SK-N-SH treated with all-trans-retinoic acid at 6 μM for 48 hours (cell line): Measurements from ENCODE around the gene TRPV4.

Experiments
- GLIS3 ChIP-seq: fragments of 250-450 bp; sonication (Bioruptor Pico); IDR thresholded peaks from 2 replicates; pipeline ENCODE4 v1.5.0; 2020; ENCODE audit warnings: mild to moderate bottlenecking, moderate library complexity
- PPARA ChIP-seq: fragments of 250-450 bp; sonication (Bioruptor Pico); IDR thresholded peaks from 2 replicates; pipeline ENCODE4 v1.5.0; 2020; ENCODE audit warnings: mild to moderate bottlenecking, borderline replicate concordance
- TCF4 ChIP-seq: fragments of 250-450 bp; sonication (Bioruptor Pico); IDR thresholded peaks from 2 replicates; pipeline ENCODE4 v1.8.0; 2021; ENCODE audit warnings: mild to moderate bottlenecking, moderate library complexity, borderline replicate concordance
- ZFP30 ChIP-seq: fragments of 450-650 bp; formaldehyde crosslinking; IDR thresholded peaks from 2 replicates; pipeline ENCODE4 v1.5.0; 2022; ENCODE audit warnings: mild to moderate bottlenecking, moderate library complexity
- ZNF70 ChIP-seq: fragments of 450-650 bp; formaldehyde crosslinking; IDR thresholded peaks from 2 replicates; pipeline ENCODE4 v1.5.0; 2020; ENCODE audit warnings: mild to moderate bottlenecking, moderate library complexity

DNA sequence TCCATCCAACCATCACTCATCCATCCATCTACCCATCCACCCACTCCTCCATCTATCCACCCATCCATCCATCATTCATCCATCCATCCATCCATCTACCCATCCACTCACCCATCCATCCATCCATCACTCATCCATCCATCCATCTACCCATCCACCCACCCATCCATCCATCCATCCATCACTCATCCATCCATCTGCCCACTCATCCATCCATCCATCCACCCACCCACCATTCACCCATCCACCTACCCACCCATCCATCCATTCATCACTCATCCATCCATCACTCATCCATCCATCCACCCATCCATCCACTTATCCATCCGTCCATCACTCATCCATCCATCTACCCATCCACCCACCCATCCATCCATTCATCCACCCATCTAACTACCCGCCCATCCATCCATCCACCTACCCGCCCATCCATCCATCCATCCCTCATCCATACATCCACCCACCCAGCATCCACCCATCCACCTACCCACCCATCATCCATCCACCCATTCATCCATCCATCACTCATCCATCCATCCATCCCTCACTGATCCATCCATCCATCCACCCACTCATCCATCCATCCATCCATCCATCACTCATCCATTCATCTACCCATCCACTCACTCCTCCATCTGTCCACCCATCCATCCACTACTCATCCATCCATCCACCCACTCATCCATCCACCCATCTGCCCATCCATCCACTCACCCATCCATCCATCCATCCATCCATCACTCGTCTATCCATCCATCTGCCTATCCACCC, 24.1 kb downstream of the TRPV4 start:
- no peak for TF ChIP-seq ZNF70 (CRISPR knock-in tag)
- TF ChIP-seq TCF4, result no peak
- TF ChIP-seq PPARA, result no peak
- TF ChIP-seq ZFP30, result no peak
- TF ChIP-seq GLIS3 (CRISPR knock-in tag), result no peak
